Loucy (cell line): ENCODE measurements around the gene TMEM156.

Experiments used
- EZH2phosphoT487 ChIP-seq: fragments of 200-600 bp; IDR thresholded peaks from 2 replicates; pipeline ENCODE4 v1.6.1; 2018; ENCODE audit warnings: antibody characterized with exemption, mild to moderate bottlenecking, moderate library complexity, borderline replicate concordance
- TF ChIP-seq, protein P1 (sequence below): fragments of 200-600 bp; sonication (generic); conservative IDR thresholded peaks from 2 replicates; pipeline ENCODE4 v1.5.1; 2014; ENCODE audit warnings: mild to moderate bottlenecking, antibody characterized with exemption, low read length

DNA sequence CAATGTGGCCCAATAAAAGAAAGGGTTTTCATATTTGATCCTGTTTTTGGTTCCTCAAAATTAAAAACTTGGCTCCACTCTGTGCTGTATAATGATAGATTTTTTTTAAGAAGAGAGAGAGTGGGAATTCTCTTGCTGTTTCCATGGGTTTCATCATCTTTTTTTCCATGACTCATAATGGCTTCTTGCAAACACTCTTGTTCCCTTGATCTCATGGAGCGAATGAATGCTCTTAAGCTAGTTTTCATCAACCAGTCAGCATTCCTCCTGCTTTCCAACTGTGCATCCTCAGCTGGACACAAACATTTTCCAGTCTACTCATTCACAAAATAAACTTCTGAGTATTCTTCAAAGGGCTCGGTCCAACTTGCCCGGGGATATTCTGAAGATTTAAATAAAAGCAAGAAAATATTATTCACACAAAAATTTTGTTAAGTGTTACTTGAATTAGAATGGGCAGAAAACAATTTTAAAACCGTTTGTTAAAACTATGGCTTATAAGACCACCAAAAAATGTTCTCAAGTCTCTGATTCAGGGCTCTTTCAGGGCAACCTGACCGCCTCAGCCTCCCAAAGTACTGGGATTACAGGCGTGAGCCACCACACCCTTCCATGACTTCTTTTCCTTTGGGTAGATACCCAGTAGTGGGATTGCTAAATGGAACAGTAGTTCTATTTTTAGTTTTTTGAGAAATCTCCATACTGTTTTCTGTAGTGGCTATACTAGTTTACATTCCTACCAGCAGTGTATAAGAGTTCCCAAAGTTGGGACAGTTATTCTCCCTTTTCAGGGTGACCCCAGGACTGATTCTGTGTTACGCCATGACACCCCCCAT is 64.7 kb downstream of the TMEM156 start:
- no peak for TF ChIP-seq EZH2phosphoT487
- TF ChIP-seq, protein P1, sequence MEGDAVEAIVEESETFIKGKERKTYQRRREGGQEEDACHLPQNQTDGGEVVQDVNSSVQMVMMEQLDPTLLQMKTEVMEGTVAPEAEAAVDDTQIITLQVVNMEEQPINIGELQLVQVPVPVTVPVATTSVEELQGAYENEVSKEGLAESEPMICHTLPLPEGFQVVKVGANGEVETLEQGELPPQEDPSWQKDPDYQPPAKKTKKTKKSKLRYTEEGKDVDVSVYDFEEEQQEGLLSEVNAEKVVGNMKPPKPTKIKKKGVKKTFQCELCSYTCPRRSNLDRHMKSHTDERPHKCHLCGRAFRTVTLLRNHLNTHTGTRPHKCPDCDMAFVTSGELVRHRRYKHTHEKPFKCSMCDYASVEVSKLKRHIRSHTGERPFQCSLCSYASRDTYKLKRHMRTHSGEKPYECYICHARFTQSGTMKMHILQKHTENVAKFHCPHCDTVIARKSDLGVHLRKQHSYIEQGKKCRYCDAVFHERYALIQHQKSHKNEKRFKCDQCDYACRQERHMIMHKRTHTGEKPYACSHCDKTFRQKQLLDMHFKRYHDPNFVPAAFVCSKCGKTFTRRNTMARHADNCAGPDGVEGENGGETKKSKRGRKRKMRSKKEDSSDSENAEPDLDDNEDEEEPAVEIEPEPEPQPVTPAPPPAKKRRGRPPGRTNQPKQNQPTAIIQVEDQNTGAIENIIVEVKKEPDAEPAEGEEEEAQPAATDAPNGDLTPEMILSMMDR: no peak
